HG03103 (cell line): ENCODE measurements around the gene TMEM165.
"Not testable (repeated sequence)": the region's sequence is repeated elsewhere in the genome, so short reads cannot be mapped to it uniquely, and the experiment has no call there.

Experiments used
- ATAC-seq: cut with Tn5 transposase; IDR thresholded peaks from one replicate; pipeline ENCODE4 v1.9.1; 2021; ENCODE audit warnings: low read depth; ENCODE audit not compliant: unreplicated experiment

The TMEM165 gene

GRCh38 chr4:55395529-55396307 lies at the start of gene TMEM165:
Gene TMEM165, plus strand, starts transcription at chr4:55395957. Its CDS starts 233 bp downstream, at chr4:55396190.
- peak; percentile 90 for ATAC-seq

GRCh38 chr4:55345980-55346850 lies 49.5 kb upstream of the TMEM165 start, which contains the start of gene SRD5A3:
Gene SRD5A3, plus strand, starts transcription at chr4:55346242. Its CDS starts 95 bp downstream, at chr4:55346337.
- peak; percentile 87 for ATAC-seq

GRCh38 chr4:55346851-55347255 lies 48.9 kb upstream of the TMEM165 start:
- ATAC-seq: no peak

GRCh38 chr4:55347610-55348228 lies 48.0 kb upstream of the TMEM165 start:
- ATAC-seq: no peak

- ATAC-seq: no peak
Measured at GRCh38 chr4:55348466-55348865, 47.3 kb upstream of the TMEM165 start.

GRCh38 chr4:55350870-55351269 lies 44.9 kb upstream of the TMEM165 start:
- not testable (repeated sequence) for ATAC-seq

GRCh38 chr4:55351824-55352223 lies 43.9 kb upstream of the TMEM165 start:
- ATAC-seq: no peak

- no peak for ATAC-seq
Measured at GRCh38 chr4:55352726-55353125, 43.0 kb upstream of the TMEM165 start.

GRCh38 chr4:55353228-55353747 lies 42.5 kb upstream of the TMEM165 start:
- ATAC-seq: not testable (repeated sequence)

- ATAC-seq: no peak
Measured at GRCh38 chr4:55354648-55355047, 41.1 kb upstream of the TMEM165 start.

- no peak for ATAC-seq
Measured at GRCh38 chr4:55355555-55355954, 40.2 kb upstream of the TMEM165 start.

GRCh38 chr4:55356991-55357461 lies 38.7 kb upstream of the TMEM165 start:
- no peak for ATAC-seq

- ATAC-seq: no peak
Measured at GRCh38 chr4:55358246-55358645, 37.5 kb upstream of the TMEM165 start.

GRCh38 chr4:55358668-55359067 lies 37.1 kb upstream of the TMEM165 start:
- ATAC-seq: peak; percentile 70

- no peak for ATAC-seq
Measured at GRCh38 chr4:55359397-55359916, 36.3 kb upstream of the TMEM165 start.

- ATAC-seq: not testable (repeated sequence)
Measured at GRCh38 chr4:55362938-55363337, 32.8 kb upstream of the TMEM165 start.

- ATAC-seq: no peak
Measured at GRCh38 chr4:55363691-55364351, 31.9 kb upstream of the TMEM165 start.

GRCh38 chr4:55364691-55365344 lies 30.9 kb upstream of the TMEM165 start:
- ATAC-seq: no peak

GRCh38 chr4:55365345-55365728 lies 30.4 kb upstream of the TMEM165 start:
- no peak for ATAC-seq
